ENCODE results near the gene SLC6A3. TPM values are rescaled to one million over a fixed set of nuclear protein-coding genes. Genes with fewer than 3 reads are reported as not detected.

Gene SLC6A3
- total RNA-seq, 2 donors from 2014 or later, result 0.18 TPM; not detected in 1

DNA sequence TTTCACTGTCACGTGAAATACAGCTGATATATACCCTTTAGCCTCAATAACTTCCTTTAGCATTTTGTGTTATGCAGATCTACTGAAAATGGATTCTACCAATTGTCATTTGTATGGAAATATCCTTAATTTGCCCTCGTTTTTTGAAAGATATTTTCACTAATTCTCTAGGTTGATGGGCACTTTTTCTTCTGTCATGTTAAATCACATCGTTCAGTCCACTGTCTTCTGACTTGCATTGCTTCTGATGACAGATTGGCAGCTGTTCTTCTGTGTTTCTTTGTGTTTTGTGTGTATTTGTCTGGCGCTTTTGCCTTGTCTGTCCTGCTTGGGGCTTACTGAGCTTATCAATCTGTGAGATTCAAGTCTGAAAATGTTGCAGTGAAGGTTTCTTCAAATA is 90.7 kb downstream of the SLC6A3 start:
- WGBS, 2 experiments (ENCODE audit: insufficient coverage in 1 of 2, insufficient read length in 1 of 2), result 47 to 50% methylated on average over 2 to 4 of the region's 4 CpGs
- no peak overlapping the region for H3K27ac Mint-ChIP-seq

DNA sequence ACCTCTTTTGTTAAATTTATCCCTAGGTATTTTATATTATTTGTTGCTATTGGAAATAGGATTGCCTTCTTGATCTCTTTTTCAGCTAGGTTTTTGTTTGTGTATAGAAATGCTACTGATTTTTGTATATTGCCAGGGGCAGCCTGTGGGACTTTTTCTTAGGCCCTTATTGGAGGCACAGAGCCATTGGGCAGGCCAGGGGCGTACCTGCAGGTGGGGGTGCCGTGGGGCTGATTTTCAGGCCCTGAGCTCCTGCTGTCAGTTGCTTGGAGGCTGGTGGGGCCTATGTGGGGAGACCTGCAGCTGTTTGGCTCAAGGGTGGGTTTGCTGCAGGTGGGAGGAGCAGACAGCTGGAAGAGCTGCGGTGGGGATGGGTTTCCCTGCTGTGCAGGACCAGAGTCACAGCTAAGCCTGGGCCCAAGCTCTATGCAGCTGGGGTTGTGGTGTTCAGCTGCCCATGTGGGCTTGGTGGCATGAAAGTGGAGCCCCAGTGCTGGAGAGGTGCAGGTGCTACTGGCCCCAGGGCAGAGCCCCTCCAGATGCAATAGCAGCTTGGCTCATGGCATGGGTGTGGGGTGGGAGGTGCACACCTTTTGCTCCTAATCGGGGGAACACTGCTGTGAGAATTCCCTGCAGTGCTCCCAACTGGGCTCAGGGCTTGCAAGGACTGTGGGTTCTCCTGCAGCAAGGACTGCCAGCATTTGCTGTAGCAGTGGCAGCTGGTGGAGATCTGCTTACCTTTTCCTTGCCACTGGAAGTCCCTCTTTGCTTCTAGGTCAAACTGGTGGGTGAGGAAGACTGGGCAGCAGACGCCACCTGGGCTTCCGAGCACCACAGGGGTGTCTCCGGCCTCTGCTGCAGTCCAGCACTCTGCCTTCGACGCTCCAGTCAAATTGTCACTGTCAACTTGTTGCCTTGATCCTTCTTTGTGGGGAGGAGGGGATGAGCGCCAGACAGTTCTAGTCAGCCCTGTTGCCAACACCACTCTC is 92.7 kb downstream of the SLC6A3 start:
- no peaks in the 10 kb centered on the region for H3K4me1 Mint-ChIP-seq
- Histone ChIP-seq H3K27me3 (ENCODE audit: control insufficient read depth, insufficient read depth, low read length, poor library complexity, severe bottlenecking) (no peaks in the 10 kb centered on the region), H3K9ac (ENCODE audit: extremely low read depth, low read length, poor library complexity, severe bottlenecking) (no peak overlapping the region), H3K27ac (ENCODE audit: low read depth, low read length) (no peak overlapping the region), H3K9me3 (ENCODE audit: control insufficient read depth, low read length) (no peaks in the 10 kb centered on the region), H3K36me3 (ENCODE audit: control insufficient read depth, insufficient read depth, low read length) (no peaks in the 10 kb centered on the region), H3K4me3 (ENCODE audit: low read length) (no peak overlapping the region), H3K4me1 (ENCODE audit: control insufficient read depth, insufficient read depth, low read length) (no peaks in the 10 kb centered on the region)
- DNase-seq, result no peak
- H3K4me3 Mint-ChIP-seq, result no peak overlapping the region
- 82 to 93% methylated on average over 6 to 10 of the region's 10 CpGs for WGBS, 2 experiments (ENCODE audit: insufficient coverage in 1 of 2, insufficient read length in 1 of 2)
- H3K27me3 Mint-ChIP-seq (ENCODE audit: insufficient read depth), result no peaks in the 10 kb centered on the region
- H3K9me3 Mint-ChIP-seq, result no peaks in the 10 kb centered on the region
- TF ChIP-seq, protein P1, sequence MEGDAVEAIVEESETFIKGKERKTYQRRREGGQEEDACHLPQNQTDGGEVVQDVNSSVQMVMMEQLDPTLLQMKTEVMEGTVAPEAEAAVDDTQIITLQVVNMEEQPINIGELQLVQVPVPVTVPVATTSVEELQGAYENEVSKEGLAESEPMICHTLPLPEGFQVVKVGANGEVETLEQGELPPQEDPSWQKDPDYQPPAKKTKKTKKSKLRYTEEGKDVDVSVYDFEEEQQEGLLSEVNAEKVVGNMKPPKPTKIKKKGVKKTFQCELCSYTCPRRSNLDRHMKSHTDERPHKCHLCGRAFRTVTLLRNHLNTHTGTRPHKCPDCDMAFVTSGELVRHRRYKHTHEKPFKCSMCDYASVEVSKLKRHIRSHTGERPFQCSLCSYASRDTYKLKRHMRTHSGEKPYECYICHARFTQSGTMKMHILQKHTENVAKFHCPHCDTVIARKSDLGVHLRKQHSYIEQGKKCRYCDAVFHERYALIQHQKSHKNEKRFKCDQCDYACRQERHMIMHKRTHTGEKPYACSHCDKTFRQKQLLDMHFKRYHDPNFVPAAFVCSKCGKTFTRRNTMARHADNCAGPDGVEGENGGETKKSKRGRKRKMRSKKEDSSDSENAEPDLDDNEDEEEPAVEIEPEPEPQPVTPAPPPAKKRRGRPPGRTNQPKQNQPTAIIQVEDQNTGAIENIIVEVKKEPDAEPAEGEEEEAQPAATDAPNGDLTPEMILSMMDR (conservative IDR thresholded peaks at IDR 0.05), result no peak
- no peaks in the 10 kb centered on the region for H3K36me3 Mint-ChIP-seq (ENCODE audit: low read depth)
- no peak overlapping the region for H3K27ac Mint-ChIP-seq

More for the DNA sequence above, 90.7 kb downstream of the SLC6A3 start:
- H3K27me3 ChIP-seq (ENCODE audit: control insufficient read depth, insufficient read depth, low read length, poor library complexity, severe bottlenecking), result no peaks in the 10 kb centered on the region
- no peaks in the 10 kb centered on the region for H3K4me1 Mint-ChIP-seq
- TF ChIP-seq, protein P1 (conservative IDR thresholded peaks at IDR 0.05), result no peak
- H3K9ac ChIP-seq (ENCODE audit: extremely low read depth, low read length, poor library complexity, severe bottlenecking), result no peak overlapping the region
- no peaks in the 10 kb centered on the region for H3K36me3 ChIP-seq (ENCODE audit: control insufficient read depth, insufficient read depth, low read length)
- no peaks in the 10 kb centered on the region for H3K9me3 ChIP-seq (ENCODE audit: control insufficient read depth, low read length)
- H3K9me3 Mint-ChIP-seq, result no peaks in the 10 kb centered on the region
- no peak for DNase-seq
- no peak overlapping the region for H3K4me3 ChIP-seq (ENCODE audit: low read length)
- H3K4me3 Mint-ChIP-seq, result no peak overlapping the region
- H3K27me3 Mint-ChIP-seq (ENCODE audit: insufficient read depth), result no peaks in the 10 kb centered on the region
- H3K36me3 Mint-ChIP-seq (ENCODE audit: low read depth), result no peaks in the 10 kb centered on the region
- no peaks in the 10 kb centered on the region for H3K4me1 ChIP-seq (ENCODE audit: control insufficient read depth, insufficient read depth, low read length)
- no peak overlapping the region for H3K27ac ChIP-seq (ENCODE audit: low read depth, low read length)

DNA sequence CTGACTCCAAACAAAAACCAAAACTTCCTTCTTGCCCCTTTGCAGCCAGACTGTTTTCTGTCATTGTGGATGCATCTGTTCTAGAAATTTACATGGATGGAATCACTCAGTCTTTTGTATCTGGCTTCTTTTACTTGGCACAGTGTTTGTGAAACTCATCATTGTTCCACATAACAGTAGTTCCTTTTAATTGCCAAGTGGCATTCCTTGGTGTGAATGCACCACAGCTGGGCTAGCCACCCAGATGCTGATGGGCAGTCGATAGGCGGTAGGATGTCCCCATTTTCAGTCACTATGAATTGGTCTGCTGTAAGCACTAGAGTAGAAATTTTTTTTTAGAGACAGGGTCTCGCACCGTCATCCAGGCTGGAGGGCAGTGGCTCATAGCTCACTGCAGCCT is 94.1 kb downstream of the SLC6A3 start:
- Histone ChIP-seq H3K9me3 (ENCODE audit: control insufficient read depth, low read length) (no peaks in the 10 kb centered on the region), H3K27me3 (ENCODE audit: control insufficient read depth, insufficient read depth, low read length, poor library complexity, severe bottlenecking) (no peaks in the 10 kb centered on the region), H3K36me3 (ENCODE audit: control insufficient read depth, insufficient read depth, low read length) (no peaks in the 10 kb centered on the region), H3K4me3 (ENCODE audit: low read length) (no peak overlapping the region), H3K9ac (ENCODE audit: extremely low read depth, low read length, poor library complexity, severe bottlenecking) (no peak overlapping the region), H3K4me1 (ENCODE audit: control insufficient read depth, insufficient read depth, low read length) (no peaks in the 10 kb centered on the region), H3K27ac (ENCODE audit: low read depth, low read length) (no peak overlapping the region)
- DNase-seq, result no peak
- Mint-ChIP-seq H3K4me3 (no peak overlapping the region), H3K27me3 (ENCODE audit: insufficient read depth) (no peaks in the 10 kb centered on the region), H3K36me3 (ENCODE audit: low read depth) (no peaks in the 10 kb centered on the region), H3K4me1 (peaks cover 2% of the 10 kb centered on the region), H3K9me3 (no peaks in the 10 kb centered on the region), H3K27ac (no peak overlapping the region)
- TF ChIP-seq, protein P1 (conservative IDR thresholded peaks at IDR 0.05), result no peak
- WGBS, 2 experiments (ENCODE audit: insufficient coverage in 1 of 2, insufficient read length in 1 of 2), result 72 to 75% methylated on average over 4 of the region's 4 CpGs
